GM23338 (cell line): ENCODE measurements around the gene CENPN. TPM values are rescaled to one million over a fixed set of nuclear protein-coding genes. Genes with fewer than 3 reads are reported as not detected.

Source experiments
- ATAC-seq: fragments of 200-7000 bp; cut with Tn5 transposase; 3 replicates; pipeline ENCODE4 v1.9.1; 2020
- DNase-seq: peaks from one replicate; pipeline ENCODE4 v3.0.0-alpha.2; 2015; ENCODE audit warnings: low spot score
- H2AFZ ChIP-seq: fragments of 200-600 bp; sonication (generic); 2 replicates; pipeline ENCODE4 v1.8.0; 2016; ENCODE audit warnings: antibody characterized with exemption, mild to moderate bottlenecking, moderate library complexity
- H3F3A ChIP-seq: fragments of 200-600 bp; sonication (generic); replicated peaks from 2 replicates; pipeline ENCODE4 v1.8.0; 2017; ENCODE audit warnings: antibody characterized with exemption, mixed run types, low read depth
- H3K27ac ChIP-seq: fragments of 200-600 bp; sonication (generic); 2 replicates; pipeline ENCODE4 v1.6.1; 2016; ENCODE audit warnings: low read depth
- H3K27me3 ChIP-seq: fragments of 200-600 bp; sonication (generic); 2 replicates; pipeline ENCODE4 v1.8.0; 2016; ENCODE audit warnings: mild to moderate bottlenecking, mixed run types, moderate library complexity; ENCODE audit not compliant: insufficient read depth
- H3K36me3 ChIP-seq: fragments of 200-600 bp; sonication (generic); 2 replicates; pipeline ENCODE4 v1.8.0; 2016; ENCODE audit warnings: mild to moderate bottlenecking; ENCODE audit not compliant: insufficient read depth
- H3K4me1 ChIP-seq: fragments of 200-600 bp; sonication (generic); 2 replicates; pipeline ENCODE4 v1.8.0; 2016; ENCODE audit warnings: mild to moderate bottlenecking, moderate library complexity; ENCODE audit not compliant: insufficient read depth
- H3K4me2 ChIP-seq: fragments of 200-600 bp; sonication (generic); 2 replicates; pipeline ENCODE4 v1.7.1; 2017; ENCODE audit warnings: mixed run types
- H3K4me3 ChIP-seq: fragments of 200-600 bp; sonication (generic); 2 replicates; pipeline ENCODE4 v1.6.1; 2016; ENCODE audit warnings: mixed run types
- H3K79me2 ChIP-seq: fragments of 200-600 bp; sonication (generic); replicated peaks from 2 replicates; pipeline ENCODE4 v1.8.0; 2017; ENCODE audit warnings: mild to moderate bottlenecking; ENCODE audit not compliant: insufficient read depth
- H3K9me2 ChIP-seq: fragments of 200-600 bp; sonication (generic); 2 replicates; pipeline ENCODE4 v1.8.0; 2017; ENCODE audit not compliant: insufficient read depth
- H4K20me1 ChIP-seq: fragments of 200-600 bp; sonication (generic); replicated peaks from 2 replicates; pipeline ENCODE4 v1.8.0; 2017; ENCODE audit warnings: mild to moderate bottlenecking; ENCODE audit not compliant: insufficient read depth
- H3K27ac Mint-ChIP-seq: 2 replicates; pipeline ENCODE4 v1.8.0; 2020; ENCODE audit warnings: inconsistent platforms, mild to moderate bottlenecking, moderate library complexity, mixed read lengths
- H3K27me3 Mint-ChIP-seq: 3 replicates; pipeline ENCODE4 v1.8.0; 2022; ENCODE audit warnings: low read depth, mild to moderate bottlenecking, moderate library complexity, mixed read lengths, inconsistent platforms; ENCODE audit not compliant: insufficient read depth, poor library complexity
- H3K36me3 Mint-ChIP-seq: 3 replicates; pipeline ENCODE4 v1.8.0; 2021; ENCODE audit warnings: low read depth, mild to moderate bottlenecking, inconsistent platforms, moderate library complexity, mixed read lengths
- H3K4me1 Mint-ChIP-seq: 3 replicates; pipeline ENCODE4 v1.8.0; 2020; ENCODE audit warnings: mild to moderate bottlenecking, inconsistent platforms, mixed read lengths
- H3K4me3 Mint-ChIP-seq: 3 replicates; pipeline ENCODE4 v1.8.0; 2021; ENCODE audit warnings: moderate library complexity, mild to moderate bottlenecking, inconsistent platforms, mixed read lengths
- H3K9me3 Mint-ChIP-seq: 3 replicates; pipeline ENCODE4 v1.8.0; 2020; ENCODE audit warnings: moderate library complexity, mild to moderate bottlenecking, inconsistent platforms, mixed read lengths
- CREB1 ChIP-seq: fragments of 250-450 bp; sonication (Bioruptor Pico); IDR thresholded peaks from 2 replicates; pipeline ENCODE4 v1.5.0; 2020; ENCODE audit warnings: low read depth, mild to moderate bottlenecking, moderate library complexity
- EZH2 ChIP-seq: fragments of 200-600 bp; sonication (generic); IDR thresholded peaks from one replicate; pipeline ENCODE4 v1.8.0; 2017; ENCODE audit warnings: antibody characterized with exemption, mild to moderate bottlenecking, low read depth; ENCODE audit not compliant: unreplicated experiment
- EZH2phosphoT487 ChIP-seq: fragments of 200-600 bp; sonication (generic); IDR thresholded peaks from one replicate; pipeline ENCODE4 v1.8.1; 2018; ENCODE audit warnings: antibody characterized with exemption; ENCODE audit not compliant: unreplicated experiment
- JUNB ChIP-seq: IDR thresholded peaks from one replicate; pipeline ENCODE4 v1.6.1; 2016; ENCODE audit warnings: antibody characterized with exemption; ENCODE audit not compliant: unreplicated experiment
- NANOG ChIP-seq: IDR thresholded peaks from 2 replicates; pipeline ENCODE4 v1.6.1; 2016; ENCODE audit warnings: antibody characterized with exemption, borderline replicate concordance
- POLR2AphosphoS5 ChIP-seq: IDR thresholded peaks from 2 replicates; pipeline ENCODE4 v1.6.1; 2016; ENCODE audit warnings: antibody characterized with exemption, low read depth
- STAT1 ChIP-seq: IDR thresholded peaks from one replicate; pipeline ENCODE4 v1.6.1; 2016; ENCODE audit warnings: antibody characterized with exemption; ENCODE audit not compliant: unreplicated experiment
- ZNF114 ChIP-seq: fragments of 250-450 bp; sonication (Bioruptor Pico); IDR thresholded peaks from 2 replicates; pipeline ENCODE4 v1.5.0; 2020; ENCODE audit warnings: mild to moderate bottlenecking, moderate library complexity
- ZNF331 ChIP-seq: fragments of 250-450 bp; sonication (Bioruptor Pico); IDR thresholded peaks from 2 replicates; pipeline ENCODE4 v1.5.0; 2020; ENCODE audit warnings: low read depth, mild to moderate bottlenecking, moderate library complexity
- polyA plus RNA-seq: library from polyadenylated mRNA; unstranded; fragments of >200 nt; fragmentation: Nextera tagmentation; extraction: Ambion mirVana; gene quantifications from 2 replicates; pipeline ENCODE4 v1.2.1, GENCODE V29; 2016
- total RNA-seq: library from RNA; depleted of rRNA; stranded (reverse); fragments of >200 nt; shearing (Covaris generic); gene quantifications from 2 replicates; pipeline ENCODE4 v1.2.3, GENCODE V29; 2014
- TF ChIP-seq, protein P1 (sequence below): IDR thresholded peaks from 2 replicates; pipeline ENCODE4 v1.6.1; 2016; ENCODE audit warnings: antibody characterized with exemption
- TF ChIP-seq, protein P2 (sequence below): IDR thresholded peaks from one replicate; pipeline ENCODE4 v1.6.1; 2018; ENCODE audit warnings: antibody characterized with exemption; ENCODE audit not compliant: unreplicated experiment
- TF ChIP-seq, protein P3 (sequence below): fragments of 250-450 bp; sonication (Bioruptor Pico); IDR thresholded peaks from 2 replicates; pipeline ENCODE4 v1.5.0; 2020; ENCODE audit warnings: mild to moderate bottlenecking, moderate library complexity
- TF ChIP-seq, protein P4 (sequence below), 2 experiments: fragments of 200-600 bp in 1 of 2; sonication (generic) in 1 of 2; conservative IDR thresholded peaks; 2 replicates each; pipeline versions ENCODE4 v1.5.1 to v1.6.1; 2016 to 2017; ENCODE audit warnings: antibody characterized with exemption in 2 of 2, low read depth in 2 of 2, mild to moderate bottlenecking in 2 of 2, moderate library complexity in 1 of 2

CENPN gene
- total and polyA plus RNA-seq, 2 experiments from 2014 or later: 43.6 to 80.8 TPM

DNA sequence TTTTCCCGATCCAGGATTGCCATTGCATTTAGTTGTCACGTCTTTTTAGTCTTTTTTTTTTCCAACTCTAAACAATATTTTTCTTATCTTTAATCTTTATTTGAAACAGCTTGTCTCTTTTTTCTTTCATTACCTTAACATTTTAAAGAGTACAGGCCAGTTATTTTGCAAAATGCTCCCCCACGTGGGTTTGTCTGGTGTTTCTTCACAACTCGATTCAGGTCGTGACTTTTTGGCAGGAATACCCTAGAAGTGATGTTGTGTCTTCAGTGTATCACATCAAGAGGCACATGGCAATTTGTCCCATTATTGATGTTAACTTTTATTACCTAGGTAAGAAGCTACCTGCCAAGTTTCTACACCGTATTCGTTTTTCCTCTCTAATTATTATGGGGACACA, 18.3 kb upstream of the CENPN start:
- no peak overlapping the region for H3K27ac Mint-ChIP-seq
- Histone ChIP-seq H3K27ac (no peak overlapping the region), H3K36me3 (no peaks in the 10 kb centered on the region), H3K9me2 (no peaks in the 10 kb centered on the region), H3F3A (no peaks in the 10 kb centered on the region), H3K27me3 (peaks cover 5% of the 10 kb centered on the region; the same call in 1 of the 2 replicates), H3K4me1 (peaks cover 21% of the 10 kb centered on the region; the same call in 1 of the 2 replicates), H2AFZ (no peak overlapping the region), H4K20me1 (peaks cover 30% of the 10 kb centered on the region), H3K79me2 (peaks cover 52% of the 10 kb centered on the region), H3K4me2 (no peak overlapping the region), H3K4me3 (no peak overlapping the region)
- DNase-seq (no peak), ATAC-seq (no peak)
- peaks cover 16% of the 10 kb centered on the region for H3K27me3 Mint-ChIP-seq
- H3K36me3 Mint-ChIP-seq: peaks cover 4% of the 10 kb centered on the region; the same call in 1 of the 3 replicates
- no peaks in the 10 kb centered on the region for H3K9me3 Mint-ChIP-seq
- no peak overlapping the region for H3K4me3 Mint-ChIP-seq
- TF ChIP-seq JUNB (no peak), NANOG (no peak), ZNF331 (CRISPR knock-in tag) (no peak), POLR2AphosphoS5 (no peak), ZNF114 (no peak), EZH2 (no peak), CREB1 (CRISPR knock-in tag) (no peak), STAT1 (no peak), EZH2phosphoT487 (no peak)
- TF ChIP-seq, protein P1, sequence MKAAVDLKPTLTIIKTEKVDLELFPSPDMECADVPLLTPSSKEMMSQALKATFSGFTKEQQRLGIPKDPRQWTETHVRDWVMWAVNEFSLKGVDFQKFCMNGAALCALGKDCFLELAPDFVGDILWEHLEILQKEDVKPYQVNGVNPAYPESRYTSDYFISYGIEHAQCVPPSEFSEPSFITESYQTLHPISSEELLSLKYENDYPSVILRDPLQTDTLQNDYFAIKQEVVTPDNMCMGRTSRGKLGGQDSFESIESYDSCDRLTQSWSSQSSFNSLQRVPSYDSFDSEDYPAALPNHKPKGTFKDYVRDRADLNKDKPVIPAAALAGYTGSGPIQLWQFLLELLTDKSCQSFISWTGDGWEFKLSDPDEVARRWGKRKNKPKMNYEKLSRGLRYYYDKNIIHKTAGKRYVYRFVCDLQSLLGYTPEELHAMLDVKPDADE: no peak
- TF ChIP-seq, protein P2, sequence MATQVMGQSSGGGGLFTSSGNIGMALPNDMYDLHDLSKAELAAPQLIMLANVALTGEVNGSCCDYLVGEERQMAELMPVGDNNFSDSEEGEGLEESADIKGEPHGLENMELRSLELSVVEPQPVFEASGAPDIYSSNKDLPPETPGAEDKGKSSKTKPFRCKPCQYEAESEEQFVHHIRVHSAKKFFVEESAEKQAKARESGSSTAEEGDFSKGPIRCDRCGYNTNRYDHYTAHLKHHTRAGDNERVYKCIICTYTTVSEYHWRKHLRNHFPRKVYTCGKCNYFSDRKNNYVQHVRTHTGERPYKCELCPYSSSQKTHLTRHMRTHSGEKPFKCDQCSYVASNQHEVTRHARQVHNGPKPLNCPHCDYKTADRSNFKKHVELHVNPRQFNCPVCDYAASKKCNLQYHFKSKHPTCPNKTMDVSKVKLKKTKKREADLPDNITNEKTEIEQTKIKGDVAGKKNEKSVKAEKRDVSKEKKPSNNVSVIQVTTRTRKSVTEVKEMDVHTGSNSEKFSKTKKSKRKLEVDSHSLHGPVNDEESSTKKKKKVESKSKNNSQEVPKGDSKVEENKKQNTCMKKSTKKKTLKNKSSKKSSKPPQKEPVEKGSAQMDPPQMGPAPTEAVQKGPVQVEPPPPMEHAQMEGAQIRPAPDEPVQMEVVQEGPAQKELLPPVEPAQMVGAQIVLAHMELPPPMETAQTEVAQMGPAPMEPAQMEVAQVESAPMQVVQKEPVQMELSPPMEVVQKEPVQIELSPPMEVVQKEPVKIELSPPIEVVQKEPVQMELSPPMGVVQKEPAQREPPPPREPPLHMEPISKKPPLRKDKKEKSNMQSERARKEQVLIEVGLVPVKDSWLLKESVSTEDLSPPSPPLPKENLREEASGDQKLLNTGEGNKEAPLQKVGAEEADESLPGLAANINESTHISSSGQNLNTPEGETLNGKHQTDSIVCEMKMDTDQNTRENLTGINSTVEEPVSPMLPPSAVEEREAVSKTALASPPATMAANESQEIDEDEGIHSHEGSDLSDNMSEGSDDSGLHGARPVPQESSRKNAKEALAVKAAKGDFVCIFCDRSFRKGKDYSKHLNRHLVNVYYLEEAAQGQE: no peak
- TF ChIP-seq, protein P3, sequence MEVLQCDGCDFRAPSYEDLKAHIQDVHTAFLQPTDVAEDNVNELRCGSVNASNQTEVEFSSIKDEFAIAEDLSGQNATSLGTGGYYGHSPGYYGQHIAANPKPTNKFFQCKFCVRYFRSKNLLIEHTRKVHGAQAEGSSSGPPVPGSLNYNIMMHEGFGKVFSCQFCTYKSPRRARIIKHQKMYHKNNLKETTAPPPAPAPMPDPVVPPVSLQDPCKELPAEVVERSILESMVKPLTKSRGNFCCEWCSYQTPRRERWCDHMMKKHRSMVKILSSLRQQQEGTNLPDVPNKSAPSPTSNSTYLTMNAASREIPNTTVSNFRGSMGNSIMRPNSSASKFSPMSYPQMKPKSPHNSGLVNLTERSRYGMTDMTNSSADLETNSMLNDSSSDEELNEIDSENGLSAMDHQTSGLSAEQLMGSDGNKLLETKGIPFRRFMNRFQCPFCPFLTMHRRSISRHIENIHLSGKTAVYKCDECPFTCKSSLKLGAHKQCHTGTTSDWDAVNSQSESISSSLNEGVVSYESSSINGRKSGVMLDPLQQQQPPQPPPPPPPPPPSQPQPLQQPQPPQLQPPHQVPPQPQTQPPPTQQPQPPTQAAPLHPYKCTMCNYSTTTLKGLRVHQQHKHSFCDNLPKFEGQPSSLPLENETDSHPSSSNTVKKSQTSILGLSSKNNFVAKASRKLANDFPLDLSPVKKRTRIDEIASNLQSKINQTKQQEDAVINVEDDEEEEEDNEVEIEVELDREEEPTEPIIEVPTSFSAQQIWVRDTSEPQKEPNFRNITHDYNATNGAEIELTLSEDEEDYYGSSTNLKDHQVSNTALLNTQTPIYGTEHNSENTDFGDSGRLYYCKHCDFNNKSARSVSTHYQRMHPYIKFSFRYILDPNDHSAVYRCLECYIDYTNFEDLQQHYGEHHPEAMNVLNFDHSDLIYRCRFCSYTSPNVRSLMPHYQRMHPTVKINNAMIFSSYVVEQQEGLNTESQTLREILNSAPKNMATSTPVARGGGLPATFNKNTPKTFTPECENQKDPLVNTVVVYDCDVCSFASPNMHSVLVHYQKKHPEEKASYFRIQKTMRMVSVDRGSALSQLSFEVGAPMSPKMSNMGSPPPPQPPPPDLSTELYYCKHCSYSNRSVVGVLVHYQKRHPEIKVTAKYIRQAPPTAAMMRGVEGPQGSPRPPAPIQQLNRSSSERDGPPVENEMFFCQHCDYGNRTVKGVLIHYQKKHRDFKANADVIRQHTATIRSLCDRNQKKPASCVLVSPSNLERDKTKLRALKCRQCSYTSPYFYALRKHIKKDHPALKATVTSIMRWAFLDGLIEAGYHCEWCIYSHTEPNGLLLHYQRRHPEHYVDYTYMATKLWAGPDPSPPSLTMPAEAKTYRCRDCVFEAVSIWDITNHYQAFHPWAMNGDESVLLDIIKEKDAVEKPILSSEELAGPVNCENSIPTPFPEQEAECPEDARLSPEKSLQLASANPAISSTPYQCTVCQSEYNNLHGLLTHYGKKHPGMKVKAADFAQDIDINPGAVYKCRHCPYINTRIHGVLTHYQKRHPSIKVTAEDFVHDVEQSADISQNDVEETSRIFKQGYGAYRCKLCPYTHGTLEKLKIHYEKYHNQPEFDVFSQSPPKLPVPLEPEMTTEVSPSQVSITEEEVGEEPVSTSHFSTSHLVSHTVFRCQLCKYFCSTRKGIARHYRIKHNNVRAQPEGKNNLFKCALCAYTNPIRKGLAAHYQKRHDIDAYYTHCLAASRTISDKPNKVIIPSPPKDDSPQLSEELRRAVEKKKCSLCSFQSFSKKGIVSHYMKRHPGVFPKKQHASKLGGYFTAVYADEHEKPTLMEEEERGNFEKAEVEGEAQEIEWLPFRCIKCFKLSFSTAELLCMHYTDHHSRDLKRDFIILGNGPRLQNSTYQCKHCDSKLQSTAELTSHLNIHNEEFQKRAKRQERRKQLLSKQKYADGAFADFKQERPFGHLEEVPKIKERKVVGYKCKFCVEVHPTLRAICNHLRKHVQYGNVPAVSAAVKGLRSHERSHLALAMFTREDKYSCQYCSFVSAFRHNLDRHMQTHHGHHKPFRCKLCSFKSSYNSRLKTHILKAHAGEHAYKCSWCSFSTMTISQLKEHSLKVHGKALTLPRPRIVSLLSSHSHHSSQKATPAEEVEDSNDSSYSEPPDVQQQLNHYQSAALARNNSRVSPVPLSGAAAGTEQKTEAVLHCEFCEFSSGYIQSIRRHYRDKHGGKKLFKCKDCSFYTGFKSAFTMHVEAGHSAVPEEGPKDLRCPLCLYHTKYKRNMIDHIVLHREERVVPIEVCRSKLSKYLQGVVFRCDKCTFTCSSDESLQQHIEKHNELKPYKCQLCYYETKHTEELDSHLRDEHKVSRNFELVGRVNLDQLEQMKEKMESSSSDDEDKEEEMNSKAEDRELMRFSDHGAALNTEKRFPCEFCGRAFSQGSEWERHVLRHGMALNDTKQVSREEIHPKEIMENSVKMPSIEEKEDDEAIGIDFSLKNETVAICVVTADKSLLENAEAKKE (CRISPR knock-in tag): no peak
- TF ChIP-seq, protein P4, sequence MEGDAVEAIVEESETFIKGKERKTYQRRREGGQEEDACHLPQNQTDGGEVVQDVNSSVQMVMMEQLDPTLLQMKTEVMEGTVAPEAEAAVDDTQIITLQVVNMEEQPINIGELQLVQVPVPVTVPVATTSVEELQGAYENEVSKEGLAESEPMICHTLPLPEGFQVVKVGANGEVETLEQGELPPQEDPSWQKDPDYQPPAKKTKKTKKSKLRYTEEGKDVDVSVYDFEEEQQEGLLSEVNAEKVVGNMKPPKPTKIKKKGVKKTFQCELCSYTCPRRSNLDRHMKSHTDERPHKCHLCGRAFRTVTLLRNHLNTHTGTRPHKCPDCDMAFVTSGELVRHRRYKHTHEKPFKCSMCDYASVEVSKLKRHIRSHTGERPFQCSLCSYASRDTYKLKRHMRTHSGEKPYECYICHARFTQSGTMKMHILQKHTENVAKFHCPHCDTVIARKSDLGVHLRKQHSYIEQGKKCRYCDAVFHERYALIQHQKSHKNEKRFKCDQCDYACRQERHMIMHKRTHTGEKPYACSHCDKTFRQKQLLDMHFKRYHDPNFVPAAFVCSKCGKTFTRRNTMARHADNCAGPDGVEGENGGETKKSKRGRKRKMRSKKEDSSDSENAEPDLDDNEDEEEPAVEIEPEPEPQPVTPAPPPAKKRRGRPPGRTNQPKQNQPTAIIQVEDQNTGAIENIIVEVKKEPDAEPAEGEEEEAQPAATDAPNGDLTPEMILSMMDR (conservative IDR thresholded peaks at IDR 0.05; ENCODE audit: low read depth in 2 of 2): no peak
- peaks cover 36% of the 10 kb centered on the region for H3K4me1 Mint-ChIP-seq
